GM12892 (cell line): ENCODE results near the gene ATP7B.

Source experiments
- POLR2A ChIP-seq: IDR thresholded peaks from 2 replicates; pipeline ENCODE4 v1.6.1; 2011; ENCODE audit warnings: low read depth, low read length, control low read depth
- POLR2AphosphoS5 ChIP-seq: IDR thresholded peaks from 2 replicates; pipeline ENCODE4 v1.6.1; 2011; ENCODE audit warnings: low read depth, low read length, control low read depth

DNA sequence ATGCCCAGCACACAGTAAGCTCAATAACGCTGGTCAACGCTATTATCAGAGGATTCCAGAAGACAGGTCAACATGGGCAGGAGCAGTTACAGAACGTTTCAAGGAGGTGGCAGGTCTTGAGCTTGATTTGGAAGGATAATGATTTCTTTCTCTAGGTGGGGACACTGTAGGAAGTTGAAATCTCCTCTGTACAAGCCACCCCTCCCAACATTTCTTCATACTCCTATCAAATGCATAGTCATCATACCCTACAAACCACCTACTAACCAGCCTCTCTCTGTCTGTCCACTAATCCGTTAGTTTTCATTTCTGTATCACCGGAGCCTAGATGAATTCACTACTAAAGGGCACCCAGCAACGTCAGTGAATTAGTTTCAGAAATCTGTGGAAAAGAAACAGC lies 1.3 kb downstream of the ATP7B start:
- no peak for TF ChIP-seq POLR2A
- TF ChIP-seq POLR2AphosphoS5, result no peak
